ENCODE measurements around the gene PIGP. TPM values are rescaled to one million over a fixed set of nuclear protein-coding genes. Genes with fewer than 3 reads are reported as not detected.

PIGP gene
- total and polyA plus RNA-seq, 2 donors (not counting 3 experiments of a cell fraction or from before 2014, with no cell fraction given), result 11.4 to 18.9 TPM

DNA sequence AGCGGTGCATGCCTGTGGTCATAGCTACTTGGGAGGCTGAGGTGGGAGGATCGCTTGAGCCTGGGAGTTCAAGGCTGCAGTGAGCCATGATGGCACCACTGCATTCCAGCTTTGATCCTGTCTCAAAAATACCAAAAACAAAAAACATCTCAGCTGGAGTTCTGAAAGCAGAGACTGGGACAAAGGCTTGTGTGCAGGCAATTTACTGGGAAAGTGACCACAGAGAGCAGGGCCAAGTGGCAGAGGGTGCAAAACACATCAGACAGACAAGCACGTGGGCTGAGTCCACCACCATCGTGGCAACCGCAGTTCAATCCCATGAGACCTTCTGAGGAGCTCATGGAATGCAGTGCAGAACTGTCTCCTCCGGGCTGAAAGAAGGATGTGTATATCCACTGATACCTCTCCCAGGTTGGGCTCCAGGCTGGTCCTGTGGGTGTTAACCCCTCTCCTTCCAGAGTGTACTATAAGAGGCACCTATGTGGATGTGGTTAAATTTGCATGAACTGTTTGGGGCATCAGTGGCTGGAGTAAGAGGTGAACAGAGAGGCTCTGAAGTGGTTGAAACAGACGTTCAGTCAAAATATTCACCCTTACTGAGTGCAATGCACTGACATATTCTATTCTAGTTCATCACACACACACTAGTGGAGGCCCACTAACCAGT, 10.8 kb downstream of the PIGP start:
- no peak overlapping the region for H3K4me3 ChIP-seq (replicated peaks in 1 of 3; ENCODE audit: insufficient read depth in 1 of 3, low read depth in 1 of 3, low read length in 3 of 3)
- dilution Hi-C loops (cut with MboI; ENCODE audit: extremely low pct_ligation_motif_present, low sequenced_read_pairs) (no loop called here), intact Hi-C loops (cut with micrococcal nuclease) (no loop called here)
- no peaks in the 10 kb centered on the region for H3K27me3 ChIP-seq (ENCODE audit: control insufficient read depth in 2 of 2, insufficient read depth in 2 of 2, low read length in 2 of 2)
- H3K9ac ChIP-seq (replicated peaks; ENCODE audit: extremely low read depth, insufficient read depth, low read length), result no peak overlapping the region
- no peak overlapping the region for H3K4me2 ChIP-seq (ENCODE audit: insufficient read depth, low read length)
- H3K9me3 ChIP-seq (replicated peaks; ENCODE audit: control insufficient read depth, insufficient read depth, low read length), result no peaks in the 10 kb centered on the region
- H3K27ac ChIP-seq (ENCODE audit: insufficient read depth, low read depth, low read length), result no peak overlapping the region
- no peaks in the 10 kb centered on the region for H3K79me2 ChIP-seq (ENCODE audit: control insufficient read depth, insufficient read depth, low read length)
- no peaks in the 10 kb centered on the region for H4K20me1 ChIP-seq (replicated peaks; ENCODE audit: control insufficient read depth, extremely low read depth, insufficient read depth, low read length)
- H3K4me1 ChIP-seq (ENCODE audit: control insufficient read depth, extremely low read depth, insufficient read depth, low read length), result peaks cover 4% of the 10 kb centered on the region
- DNase-seq (ENCODE audit: low read depth, low spot score) (no peak), FAIRE-seq (no peak)
- POLR2A ChIA-PET, result no interaction called here
- BruUV-seq (replicated peaks), result no TSS peak
- no peak for TF ChIP-seq POLR2AphosphoS5 (IDR thresholded peaks at IDR 0.05; ENCODE audit: insufficient read depth, low read depth, low read length)
- TF ChIP-seq, protein P1, sequence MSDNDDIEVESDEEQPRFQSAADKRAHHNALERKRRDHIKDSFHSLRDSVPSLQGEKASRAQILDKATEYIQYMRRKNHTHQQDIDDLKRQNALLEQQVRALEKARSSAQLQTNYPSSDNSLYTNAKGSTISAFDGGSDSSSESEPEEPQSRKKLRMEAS (IDR thresholded peaks at IDR 0.05; ENCODE audit: insufficient read depth, insufficient read length), result no peak
- TF ChIP-seq POLR2A (IDR thresholded peaks at IDR 0.05; ENCODE audit: low read depth, low read length), result no peak
- TF ChIP-seq FOS (IDR thresholded peaks at IDR 0.05; ENCODE audit: borderline replicate concordance, insufficient read depth, low read length), result no peak
- no peak for TF ChIP-seq JUN (IDR thresholded peaks at IDR 0.05; ENCODE audit: borderline replicate concordance, insufficient read depth, insufficient read length, low read depth)
- TF ChIP-seq, protein P2, sequence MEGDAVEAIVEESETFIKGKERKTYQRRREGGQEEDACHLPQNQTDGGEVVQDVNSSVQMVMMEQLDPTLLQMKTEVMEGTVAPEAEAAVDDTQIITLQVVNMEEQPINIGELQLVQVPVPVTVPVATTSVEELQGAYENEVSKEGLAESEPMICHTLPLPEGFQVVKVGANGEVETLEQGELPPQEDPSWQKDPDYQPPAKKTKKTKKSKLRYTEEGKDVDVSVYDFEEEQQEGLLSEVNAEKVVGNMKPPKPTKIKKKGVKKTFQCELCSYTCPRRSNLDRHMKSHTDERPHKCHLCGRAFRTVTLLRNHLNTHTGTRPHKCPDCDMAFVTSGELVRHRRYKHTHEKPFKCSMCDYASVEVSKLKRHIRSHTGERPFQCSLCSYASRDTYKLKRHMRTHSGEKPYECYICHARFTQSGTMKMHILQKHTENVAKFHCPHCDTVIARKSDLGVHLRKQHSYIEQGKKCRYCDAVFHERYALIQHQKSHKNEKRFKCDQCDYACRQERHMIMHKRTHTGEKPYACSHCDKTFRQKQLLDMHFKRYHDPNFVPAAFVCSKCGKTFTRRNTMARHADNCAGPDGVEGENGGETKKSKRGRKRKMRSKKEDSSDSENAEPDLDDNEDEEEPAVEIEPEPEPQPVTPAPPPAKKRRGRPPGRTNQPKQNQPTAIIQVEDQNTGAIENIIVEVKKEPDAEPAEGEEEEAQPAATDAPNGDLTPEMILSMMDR (IDR thresholded peaks at IDR 0.05; ENCODE audit: extremely low read depth in 1 of 2, insufficient read depth in 1 of 2, low read depth in 1 of 2, low read length in 2 of 2), result no peak
- TF ChIP-seq EZH2 (IDR thresholded peaks at IDR 0.05; ENCODE audit: borderline replicate concordance, low read depth, low read length, severe bottlenecking), result no peak
- no peak for TF ChIP-seq MYC (IDR thresholded peaks at IDR 0.05; ENCODE audit: low read depth, low read length)
- CTCF ChIA-PET, result interaction anchor here (0.7 kb wide), 1 partner anchor 733 kb away, joined by 6 read pairs; no protein-coding TSS in a partner anchor
- H3K36me3 ChIP-seq (ENCODE audit: control insufficient read depth in 2 of 2, extremely low read depth in 1 of 2, insufficient read depth in 2 of 2, low read length in 2 of 2), result no peaks in the 10 kb centered on the region
- no peaks in the 10 kb centered on the region for H3K9me1 ChIP-seq (replicated peaks; ENCODE audit: control insufficient read depth, extremely low read depth, insufficient read depth, low read length)
- no peak overlapping the region for H2AFZ ChIP-seq (ENCODE audit: low read depth, low read length)

Measured in endothelial cell of umbilical vein (primary cell).